GM18867 (cell line): Measurements from ENCODE around the gene WFIKKN2.
"Not testable (repeated sequence)": the region's sequence is repeated elsewhere in the genome, so short reads cannot be mapped to it uniquely, and the experiment has no call there.

Experiments
- ATAC-seq: cut with Tn5 transposase; IDR thresholded peaks from one replicate; pipeline ENCODE4 v1.9.1; 2021; ENCODE audit warnings: mild to moderate bottlenecking, moderate library complexity; ENCODE audit not compliant: unreplicated experiment

WFIKKN2 gene

GRCh38 chr17:50850640-50851039 is 15.3 kb downstream of the WFIKKN2 start:
- no peak for ATAC-seq

GRCh38 chr17:50853015-50853615 is 17.7 kb downstream of the WFIKKN2 start:
- no peak for ATAC-seq

GRCh38 chr17:50853781-50854180 is 18.4 kb downstream of the WFIKKN2 start:
- ATAC-seq, result no peak

GRCh38 chr17:50855708-50856330 is 20.4 kb downstream of the WFIKKN2 start:
- ATAC-seq, result no peak

DNA sequence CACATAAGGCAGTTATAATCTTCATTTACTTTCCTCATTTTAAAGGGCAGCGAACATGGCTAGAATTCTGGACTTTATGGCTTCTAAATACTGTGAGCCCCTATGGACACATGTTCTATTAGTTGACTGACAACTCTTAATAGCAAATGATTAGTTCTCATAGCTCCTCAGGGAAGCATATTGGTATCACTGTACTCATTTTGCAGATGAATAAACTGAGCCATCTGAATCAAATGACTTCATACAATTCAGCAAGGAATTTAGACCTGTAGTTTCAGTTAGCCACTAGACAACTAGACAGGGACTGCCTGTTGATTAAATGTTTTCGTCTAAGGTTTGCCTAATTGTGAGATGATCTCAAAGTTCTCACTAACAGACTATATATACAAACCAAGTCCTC is 21.0 kb downstream of the WFIKKN2 start:
- ATAC-seq, result no peak

GRCh38 chr17:50858486-50859225 is 23.3 kb downstream of the WFIKKN2 start:
- no peak for ATAC-seq

- ATAC-seq, result not testable (repeated sequence)
These were observed 24.3 kb downstream of the WFIKKN2 start for GRCh38 chr17:50859727-50860126.

GRCh38 chr17:50861334-50861676 is 25.9 kb downstream of the WFIKKN2 start:
- ATAC-seq, result no peak

DNA sequence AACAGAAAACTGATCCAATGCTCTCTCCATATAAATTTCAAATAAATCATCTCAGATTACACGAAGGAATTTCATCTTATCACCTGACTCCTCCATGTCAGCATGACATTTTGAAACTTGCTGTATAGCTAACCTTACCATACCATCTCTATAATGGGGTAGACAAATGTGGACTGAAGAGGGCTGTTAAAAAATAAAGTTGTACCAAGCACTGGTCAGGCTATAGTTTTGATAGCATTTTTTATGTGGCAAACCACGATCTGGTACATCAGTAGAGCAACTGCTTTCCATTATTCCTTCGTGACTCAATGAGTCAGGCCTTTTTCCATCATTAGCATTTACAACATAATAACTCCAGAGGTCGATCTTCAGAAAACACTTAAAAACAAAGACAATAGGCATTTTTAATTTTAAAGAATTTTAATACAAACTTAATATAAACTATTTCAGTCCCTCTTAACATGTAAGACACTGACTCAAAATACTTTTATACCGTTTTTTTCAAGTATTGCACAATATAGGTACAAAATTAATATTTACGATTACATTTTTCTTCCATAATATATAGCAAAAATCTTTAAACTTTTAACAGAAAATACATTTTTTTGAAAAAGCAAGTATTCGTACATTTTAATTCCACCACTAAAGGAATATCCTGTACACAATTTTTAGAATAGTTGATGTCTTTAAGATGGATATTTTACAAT is 26.6 kb downstream of the WFIKKN2 start:
- no peak for ATAC-seq

GRCh38 chr17:50863221-50863843 is 27.9 kb downstream of the WFIKKN2 start:
- ATAC-seq, result no peak

DNA sequence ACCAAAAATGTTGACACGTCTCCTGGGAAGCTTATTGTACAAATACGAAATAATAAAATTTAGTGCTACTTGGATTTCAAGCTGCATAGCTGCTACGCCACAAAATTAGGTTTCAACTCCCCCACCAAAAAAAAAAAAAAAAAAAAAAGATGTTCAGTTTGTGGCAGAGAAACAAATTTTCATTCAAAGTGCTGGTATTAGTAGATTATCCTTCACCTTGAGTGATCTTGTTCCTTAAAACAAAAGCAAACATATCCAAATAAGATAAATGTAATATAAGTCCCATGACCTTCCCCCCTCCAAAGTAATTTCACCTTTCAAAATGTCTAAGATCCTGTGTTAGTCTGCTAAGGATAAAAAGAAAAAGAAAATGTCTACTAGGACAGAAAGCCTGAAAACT is 28.5 kb downstream of the WFIKKN2 start:
- ATAC-seq, result no peak

DNA sequence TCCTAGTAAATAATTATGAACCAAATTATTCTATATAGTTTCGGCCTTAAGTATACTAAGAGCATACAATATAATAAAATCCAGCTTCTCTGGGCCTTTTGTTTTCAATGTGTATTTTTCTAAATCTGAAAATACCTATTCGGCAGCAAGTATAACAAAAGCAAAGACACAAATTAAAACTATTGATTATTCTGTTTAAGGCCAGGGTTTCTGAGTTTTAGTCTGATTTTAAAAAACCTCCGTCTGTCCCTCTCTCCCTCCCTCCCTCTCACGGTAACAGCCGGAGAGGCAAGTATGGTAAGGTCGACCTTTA is 29.3 kb downstream of the WFIKKN2 start:
- ATAC-seq, result no peak

DNA sequence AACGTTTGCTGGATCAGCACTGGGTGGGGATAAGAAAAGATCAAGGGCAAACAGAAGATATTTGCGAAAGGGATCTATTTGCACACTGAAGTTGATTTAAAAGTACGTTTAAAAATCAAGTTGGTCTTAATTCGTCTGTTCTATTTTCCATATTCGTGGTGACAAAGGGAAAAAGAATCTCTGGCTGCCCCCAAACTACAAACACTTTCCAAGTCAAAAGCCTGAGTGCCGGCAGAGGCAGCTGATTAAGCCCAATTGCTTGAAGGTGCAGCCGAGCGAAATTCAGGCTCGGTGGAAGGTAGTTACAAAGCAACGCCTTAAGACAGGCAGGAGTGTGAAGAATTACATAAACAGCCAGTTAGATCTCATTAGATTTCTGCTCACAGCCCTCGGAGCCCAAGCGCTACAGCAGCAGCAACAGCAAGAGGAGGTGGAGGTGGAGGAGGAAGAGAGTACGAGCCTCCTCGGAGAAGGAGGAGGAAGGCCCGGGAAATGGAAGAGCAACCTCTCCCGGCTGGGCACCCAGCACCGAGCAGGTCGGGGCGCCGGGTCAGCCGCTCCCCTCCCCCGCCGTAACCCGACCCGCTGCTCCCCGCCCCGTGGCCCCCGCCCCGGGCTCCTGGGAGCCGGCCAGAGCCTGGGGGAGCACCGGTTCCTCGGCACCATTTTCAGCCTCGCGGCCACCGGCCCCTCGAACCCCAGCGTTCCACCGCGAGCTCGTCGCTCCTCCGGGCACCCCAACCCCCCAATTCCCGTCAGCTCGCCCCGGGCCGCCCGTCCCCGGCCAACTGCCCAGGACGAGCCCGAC is 29.9 kb downstream of the WFIKKN2 start:
- peak; percentile 27 for ATAC-seq

- ATAC-seq, result no peak
These were observed 30.5 kb downstream of the WFIKKN2 start for GRCh38 chr17:50865868-50866260.

- peak; percentile 69 for ATAC-seq
These were observed 31.0 kb downstream of the WFIKKN2 start, which contains the start of gene TOB1 for GRCh38 chr17:50866261-50866949. Gene TOB1 (minus strand): TSS chr17:50866354. CDS start chr17:50864017, 2,337 bp downstream.

- ATAC-seq, result peak; percentile 5
These were observed 31.6 kb downstream of the WFIKKN2 start for GRCh38 chr17:50866950-50867362.

- peak; percentile 28 for ATAC-seq
These were observed 32.2 kb downstream of the WFIKKN2 start for GRCh38 chr17:50867363-50868139.

- ATAC-seq, result no peak
These were observed 32.7 kb downstream of the WFIKKN2 start for GRCh38 chr17:50868140-50868438.

DNA sequence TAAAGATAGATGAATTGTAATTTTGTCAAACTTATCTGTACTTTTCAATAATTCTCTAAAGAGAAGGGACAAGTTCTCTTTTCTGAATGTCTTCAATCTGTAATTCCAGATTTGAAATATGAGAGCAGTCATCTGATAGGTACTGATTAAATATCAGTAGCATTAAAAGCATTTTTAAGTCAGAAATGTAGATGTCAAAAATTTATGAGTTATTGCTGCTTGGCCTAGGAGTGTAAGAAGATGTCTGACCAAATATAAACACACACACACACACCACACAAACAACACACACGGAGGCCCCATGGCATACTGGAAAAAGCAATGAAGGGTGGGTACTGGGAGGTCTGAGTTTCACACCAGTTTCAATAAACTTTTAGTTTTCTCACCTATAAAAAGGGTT is 33.2 kb downstream of the WFIKKN2 start:
- ATAC-seq, result no peak
